ENCODE data around the gene PCSK4. TPM values are rescaled to one million over a fixed set of nuclear protein-coding genes. Genes with fewer than 3 reads are reported as not detected.
"Not testable (repeated sequence)": the region's sequence is repeated elsewhere in the genome, so short reads cannot be mapped to it uniquely, and the experiment has no call there.

The PCSK4 gene
- total and polyA plus RNA-seq, 7 donors: 0.99 to 5.0 (median 3.1) TPM; not detected in 1

GRCh38 chr19:1532003-1532402 is 41.9 kb upstream of the PCSK4 start:
- H3K27me3 ChIP-seq: peaks cover 0 to 24% (median 23%) of the 10 kb centered on the region in 3 donors
- DNase-seq: no peak
- TF ChIP-seq EP300 (IDR thresholded peaks at IDR 0.05) (no peak), POLR2A (IDR thresholded peaks at IDR 0.05) (no peak), POLR2AphosphoS5 (IDR thresholded peaks at IDR 0.05) (no peak)
- TF ChIP-seq, protein P1, sequence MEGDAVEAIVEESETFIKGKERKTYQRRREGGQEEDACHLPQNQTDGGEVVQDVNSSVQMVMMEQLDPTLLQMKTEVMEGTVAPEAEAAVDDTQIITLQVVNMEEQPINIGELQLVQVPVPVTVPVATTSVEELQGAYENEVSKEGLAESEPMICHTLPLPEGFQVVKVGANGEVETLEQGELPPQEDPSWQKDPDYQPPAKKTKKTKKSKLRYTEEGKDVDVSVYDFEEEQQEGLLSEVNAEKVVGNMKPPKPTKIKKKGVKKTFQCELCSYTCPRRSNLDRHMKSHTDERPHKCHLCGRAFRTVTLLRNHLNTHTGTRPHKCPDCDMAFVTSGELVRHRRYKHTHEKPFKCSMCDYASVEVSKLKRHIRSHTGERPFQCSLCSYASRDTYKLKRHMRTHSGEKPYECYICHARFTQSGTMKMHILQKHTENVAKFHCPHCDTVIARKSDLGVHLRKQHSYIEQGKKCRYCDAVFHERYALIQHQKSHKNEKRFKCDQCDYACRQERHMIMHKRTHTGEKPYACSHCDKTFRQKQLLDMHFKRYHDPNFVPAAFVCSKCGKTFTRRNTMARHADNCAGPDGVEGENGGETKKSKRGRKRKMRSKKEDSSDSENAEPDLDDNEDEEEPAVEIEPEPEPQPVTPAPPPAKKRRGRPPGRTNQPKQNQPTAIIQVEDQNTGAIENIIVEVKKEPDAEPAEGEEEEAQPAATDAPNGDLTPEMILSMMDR (IDR thresholded peaks at IDR 0.05): no peak
- H3K36me3 ChIP-seq: no peaks in the 10 kb centered on the region
- intact Hi-C loops (cut with DNase I): no loop called here
- H3K27ac ChIP-seq: no peak overlapping the region
- WGBS, 2 donors: 83 to 87% methylated on average over 9 of the region's 9 CpGs
- H3K9me3 ChIP-seq: no peaks in the 10 kb centered on the region
- H3K4me1 ChIP-seq: no peaks in the 10 kb centered on the region
- no peak overlapping the region for H3K4me3 ChIP-seq

DNA sequence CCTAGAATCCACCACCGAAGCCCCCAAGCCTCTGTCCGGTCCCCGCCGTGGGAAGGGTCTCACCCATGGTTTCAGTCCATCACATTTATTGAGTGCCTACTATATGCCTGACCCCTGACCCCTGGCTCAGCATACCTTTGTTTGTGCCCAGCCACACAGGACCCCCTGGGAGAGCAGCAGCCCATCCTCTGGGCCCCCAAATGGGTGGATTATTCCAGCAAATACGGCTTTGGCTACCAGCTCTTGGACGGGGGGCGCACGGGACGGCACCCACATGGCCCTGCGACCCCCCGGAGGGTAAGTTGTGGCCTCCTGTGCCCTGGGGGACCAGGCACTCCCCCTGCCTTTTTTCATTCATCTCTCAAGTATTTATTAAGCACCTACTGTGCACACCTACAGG is 41.4 kb upstream of the PCSK4 start:
- H3K4me1 ChIP-seq: no peaks in the 10 kb centered on the region
- H3K36me3 ChIP-seq: no peaks in the 10 kb centered on the region
- TF ChIP-seq POLR2A (IDR thresholded peaks at IDR 0.05) (no peak), POLR2AphosphoS5 (IDR thresholded peaks at IDR 0.05) (no peak), EP300 (IDR thresholded peaks at IDR 0.05) (no peak)
- TF ChIP-seq, protein P1 (IDR thresholded peaks at IDR 0.05): no peak
- no peak overlapping the region for H3K4me3 ChIP-seq
- DNase-seq: no peak
- H3K9me3 ChIP-seq: no peaks in the 10 kb centered on the region
- intact Hi-C loops (cut with DNase I): no loop called here
- no peak overlapping the region for H3K27ac ChIP-seq
- WGBS, 2 donors: 86 to 89% methylated on average over 11 of the region's 11 CpGs
- peaks cover 0 to 28% (median 27%) of the 10 kb centered on the region in 3 donors for H3K27me3 ChIP-seq

DNA sequence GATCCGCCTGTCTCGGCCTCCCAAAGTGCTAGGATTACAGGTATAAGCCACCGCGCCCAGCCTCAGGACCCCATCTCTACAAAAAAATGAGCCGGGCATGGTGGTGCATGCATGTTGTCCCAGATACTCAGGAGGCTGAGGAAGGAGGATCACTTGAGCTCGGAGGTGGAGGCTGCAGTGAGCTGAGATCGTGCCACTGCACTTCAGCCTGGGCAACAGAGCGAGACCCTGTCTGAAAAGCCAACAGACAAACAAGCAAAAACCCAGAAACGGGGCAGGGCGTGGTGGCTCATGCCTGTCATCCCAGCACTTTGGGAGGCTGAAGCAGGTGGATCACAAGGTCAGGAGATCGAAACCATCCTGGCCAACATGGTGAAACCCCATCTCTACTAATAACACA is 40.7 kb upstream of the PCSK4 start:
- 84 to 90% methylated on average over 11 of the region's 11 CpGs for WGBS, 2 donors
- H3K4me1 ChIP-seq; H3K9me3 ChIP-seq; H3K4me3 ChIP-seq; intact Hi-C loops (cut with DNase I); DNase-seq; H3K27ac ChIP-seq; H3K36me3 ChIP-seq: not testable (repeated sequence)
- peaks cover 0 to 35% (median 34%) of the 10 kb centered on the region in 3 donors for H3K27me3 ChIP-seq

- no peak overlapping the region for H3K27ac ChIP-seq
- peaks cover 0 to 2% (median under 1%) of the 10 kb centered on the region in 4 donors for H3K4me1 ChIP-seq
- H3K9me3 ChIP-seq: no peaks in the 10 kb centered on the region
- H3K27me3 ChIP-seq: peaks cover 10 to 49% (median 49%) of the 10 kb centered on the region in 3 donors
- WGBS, 2 donors: 76 to 84% methylated on average over 16 of the region's 16 CpGs
- DNase-seq: no peak
- H3K36me3 ChIP-seq: no peaks in the 10 kb centered on the region
- no peak overlapping the region for H3K4me3 ChIP-seq
- no peak for TF ChIP-seq EP300 (IDR thresholded peaks at IDR 0.05)
- TF ChIP-seq POLR2AphosphoS5 (IDR thresholded peaks at IDR 0.05): no peak
- TF ChIP-seq, protein P1 (IDR thresholded peaks at IDR 0.05): no peak
- no peak for TF ChIP-seq POLR2A (IDR thresholded peaks at IDR 0.05)
- intact Hi-C loops (cut with DNase I): no loop called here
Observed at GRCh38 chr19:1529430-1529816, 39.3 kb upstream of the PCSK4 start.

DNA sequence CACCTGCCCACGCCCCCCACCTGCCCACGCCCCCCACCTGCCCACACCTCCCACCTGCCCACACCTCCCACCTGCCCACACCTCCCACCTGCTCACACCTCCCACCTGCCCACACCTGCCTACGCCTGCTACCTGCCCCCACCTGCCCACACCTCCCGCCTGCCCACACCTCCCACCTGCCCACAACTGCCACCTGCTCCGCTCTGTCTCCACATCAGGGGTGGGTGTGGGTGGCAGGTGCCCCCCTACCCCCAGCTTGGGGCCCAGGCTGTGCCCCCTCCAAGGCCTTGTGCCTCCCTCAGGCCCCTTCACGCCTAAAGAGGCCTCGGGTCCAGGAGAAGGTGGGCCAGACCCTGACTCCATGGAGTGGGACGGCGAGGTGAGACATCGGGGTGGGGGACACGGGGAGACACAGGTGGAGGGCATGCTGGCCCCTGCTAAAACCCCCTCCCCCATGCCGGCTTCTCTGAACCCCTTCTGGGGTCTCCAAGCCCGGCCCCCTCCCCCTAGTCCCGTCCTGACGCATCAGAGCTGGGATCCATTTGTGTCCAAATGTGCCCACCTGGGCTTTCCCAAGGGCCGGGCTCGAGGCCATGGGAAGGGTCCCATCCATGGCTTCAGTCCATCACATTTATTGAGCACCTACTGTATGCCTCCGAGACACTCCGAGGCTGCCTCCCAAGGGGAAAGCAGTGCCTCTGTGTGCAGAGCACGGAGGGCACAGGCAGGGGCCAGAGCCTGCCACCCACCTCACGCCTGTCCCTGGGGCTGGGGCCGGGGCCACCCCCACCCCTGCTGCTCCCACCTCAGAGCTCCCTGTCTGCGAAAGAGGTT is 38.7 kb upstream of the PCSK4 start:
- H3K27me3 ChIP-seq: peaks cover 15 to 55% (median 55%) of the 10 kb centered on the region in 3 donors
- no peaks in the 10 kb centered on the region for H3K36me3 ChIP-seq
- H3K4me3 ChIP-seq: no peak overlapping the region
- no peak overlapping the region for H3K27ac ChIP-seq
- no peaks in the 10 kb centered on the region for H3K9me3 ChIP-seq
- peaks cover 0 to 8% (median 6%) of the 10 kb centered on the region in 4 donors for H3K4me1 ChIP-seq
- TF ChIP-seq, protein P1 (IDR thresholded peaks at IDR 0.05): no peak
- TF ChIP-seq POLR2A (IDR thresholded peaks at IDR 0.05): no peak
- no peak for TF ChIP-seq POLR2AphosphoS5 (IDR thresholded peaks at IDR 0.05)
- no peak for TF ChIP-seq EP300 (IDR thresholded peaks at IDR 0.05)
- 71 to 76% methylated on average over 23 of the region's 23 CpGs for WGBS, 2 donors
- no peak for DNase-seq
- intact Hi-C loops (cut with DNase I): no loop called here

Measured in sigmoid colon (tissue), 7 donors.